GM18907 (cell line): Measurements from ENCODE around the gene IFNL2.
"Not testable (repeated sequence)": the region's sequence is repeated elsewhere in the genome, so short reads cannot be mapped to it uniquely, and the experiment has no call there.

ENCODE experiments used
- ATAC-seq: cut with Tn5 transposase; IDR thresholded peaks from one replicate; pipeline ENCODE4 v1.9.1; 2021; ENCODE audit warnings: mild to moderate bottlenecking, moderate library complexity; ENCODE audit not compliant: unreplicated experiment

The IFNL2 gene

GRCh38 chr19:39268085-39268484 lies at the start of gene IFNL2:
Gene IFNL2 (plus strand): TSS chr19:39268396. CDS start chr19:39268569, 173 bp downstream.
- ATAC-seq, result not testable (repeated sequence)

- ATAC-seq, result not testable (repeated sequence)
Observed at GRCh38 chr19:39219108-39219507, 49.1 kb upstream of the IFNL2 start.

GRCh38 chr19:39223703-39224279 lies 44.4 kb upstream of the IFNL2 start:
- no peak for ATAC-seq

GRCh38 chr19:39224910-39225309 lies 43.3 kb upstream of the IFNL2 start:
- no peak for ATAC-seq

GRCh38 chr19:39230096-39230764 lies 38.0 kb upstream of the IFNL2 start:
- ATAC-seq, result no peak

GRCh38 chr19:39232708-39233107 lies 35.5 kb upstream of the IFNL2 start:
- no peak for ATAC-seq

- ATAC-seq, result no peak
Observed at GRCh38 chr19:39236527-39236926, 31.7 kb upstream of the IFNL2 start.

- ATAC-seq, result peak; percentile 46
Observed at GRCh38 chr19:39237200-39238184, 30.7 kb upstream of the IFNL2 start.

- ATAC-seq, result no peak
Observed at GRCh38 chr19:39238209-39238608, 30.0 kb upstream of the IFNL2 start.

GRCh38 chr19:39238944-39239343 lies 29.3 kb upstream of the IFNL2 start:
- ATAC-seq, result no peak

GRCh38 chr19:39240421-39240820 lies 27.8 kb upstream of the IFNL2 start:
- ATAC-seq, result no peak

GRCh38 chr19:39243741-39244140 lies 24.5 kb upstream of the IFNL2 start:
- ATAC-seq, result not testable (repeated sequence)

GRCh38 chr19:39244410-39245100 lies 23.6 kb upstream of the IFNL2 start, which contains the start of gene IFNL3:
Gene IFNL3 (minus strand): TSS chr19:39245006. CDS start chr19:39244967, 39 bp downstream.
- ATAC-seq, result not testable (repeated sequence)

- not testable (repeated sequence) for ATAC-seq
Observed at GRCh38 chr19:39245166-39245565, 23.0 kb upstream of the IFNL2 start.

GRCh38 chr19:39246951-39247669 lies 21.1 kb upstream of the IFNL2 start:
- ATAC-seq, result no peak

GRCh38 chr19:39247701-39248664 lies 20.2 kb upstream of the IFNL2 start:
- ATAC-seq, result no peak

- ATAC-seq, result no peak
Observed at GRCh38 chr19:39248806-39249205, 19.4 kb upstream of the IFNL2 start, which contains the start of gene IFNL4. Gene IFNL4 (minus strand): TSS chr19:39248856.

- no peak for ATAC-seq
Observed at GRCh38 chr19:39251081-39251480, 17.1 kb upstream of the IFNL2 start.

- no peak for ATAC-seq
Observed at GRCh38 chr19:39251846-39252245, 16.4 kb upstream of the IFNL2 start.
